Caco-2 (cell line): Measurements from ENCODE around the gene F8A1. TPM values are rescaled to one million over a fixed set of nuclear protein-coding genes. Genes with fewer than 3 reads are reported as not detected.
"Not testable (repeated sequence)": the region's sequence is repeated elsewhere in the genome, so short reads cannot be mapped to it uniquely, and the experiment has no call there.

Source experiments
- BruUV-seq: library from RNA; stranded (reverse); fragments of 400-500 nt; replicated peaks from 2 replicates; lab custom pipeline; 2021; lab: Mats Ljungman, UMichigan
- CTCF ChIA-PET: fragments of 300-600 bp; sonication (Branson Sonifier 250); formaldehyde crosslinking; loops from one replicate; lab custom pipeline; 2022; ENCODE audit warnings: antibody characterized with exemption; lab: Charles Lee
- POLR2A ChIA-PET: fragments of 300-600 bp; sonication (Branson Sonifier 250); formaldehyde crosslinking; loops from one replicate; lab custom pipeline; 2022; ENCODE audit warnings: antibody characterized with exemption; lab: Charles Lee
- DNase-seq, 2 experiments: peaks; one replicate each; pipeline versions ENCODE4 v3.0.0 to v3.0.0-alpha.2; 2020 to 2022
- H3K27me3 ChIP-seq: replicated peaks from 2 replicates; pipeline ENCODE4 v1.6.0; 2011; ENCODE audit warnings: low read length; ENCODE audit not compliant: control insufficient read depth, insufficient read depth
- H3K36me3 ChIP-seq: 2 replicates; pipeline ENCODE4 v1.5.1; 2011; ENCODE audit warnings: low read length; ENCODE audit not compliant: control insufficient read depth, insufficient read depth
- H3K4me1 ChIP-seq: fragments of 250-450 bp; sonication (Bioruptor Pico); 2 replicates; pipeline ENCODE4 v1.5.1; 2020; ENCODE audit warnings: mild to moderate bottlenecking
- H3K4me3 ChIP-seq: 2 replicates; pipeline ENCODE4 v1.5.1; 2011; ENCODE audit warnings: low read depth, mild to moderate bottlenecking, control low read depth, low read length
- H3K9me3 ChIP-seq: fragments of 250-450 bp; sonication (Bioruptor Pico); 2 replicates; pipeline ENCODE4 v1.5.1; 2020; ENCODE audit warnings: mild to moderate bottlenecking, moderate library complexity
- H3K27ac Mint-ChIP-seq: one replicate; pipeline ENCODE4 v1.8.0; 2022; ENCODE audit warnings: mixed read lengths; ENCODE audit not compliant: unreplicated experiment
- H3K27me3 Mint-ChIP-seq: one replicate; pipeline ENCODE4 v1.8.0; 2022; ENCODE audit warnings: mixed read lengths; ENCODE audit not compliant: insufficient read depth, unreplicated experiment
- H3K36me3 Mint-ChIP-seq: one replicate; pipeline ENCODE4 v1.8.0; 2022; ENCODE audit warnings: mild to moderate bottlenecking, mixed read lengths; ENCODE audit not compliant: insufficient read depth, unreplicated experiment
- H3K4me1 Mint-ChIP-seq: one replicate; pipeline ENCODE4 v1.8.0; 2022; ENCODE audit warnings: low read depth, mixed read lengths; ENCODE audit not compliant: unreplicated experiment
- H3K4me3 Mint-ChIP-seq: one replicate; pipeline ENCODE4 v1.8.0; 2022; ENCODE audit warnings: mild to moderate bottlenecking, moderate library complexity, mixed read lengths; ENCODE audit not compliant: unreplicated experiment
- H3K9me3 Mint-ChIP-seq: one replicate; pipeline ENCODE4 v1.8.0; 2022; ENCODE audit warnings: mixed read lengths; ENCODE audit not compliant: unreplicated experiment
- CTCF ChIP-seq, 2 experiments: fragments of 200-600 bp in 1 of 2; IDR thresholded peaks; 1 replicate in 1 of 2; 2 replicates in 1 of 2; pipeline versions ENCODE4 v1.5.1 to v1.8.0; 2011 to 2022; ENCODE audit warnings: antibody characterized with exemption in 1 of 2, control low read depth in 1 of 2, inconsistent platforms in 1 of 2, low read depth in 1 of 2, low read length in 1 of 2, mild to moderate bottlenecking in 1 of 2, moderate library complexity in 1 of 2; ENCODE audit not compliant: insufficient read depth in 1 of 2, severe bottlenecking in 1 of 2, unreplicated experiment in 1 of 2
- intact Hi-C: fragments of 100-400 bp; cut with micrococcal nuclease; formaldehyde crosslinking; loops from one replicate; pipeline ENCODE4 v1.10.0; 2022; ENCODE audit not compliant: unreplicated experiment
- microRNA-seq: library from miRNA; unstranded; fragments of <30 nt; microRNA quantifications from one replicate; pipeline ENCODE4 v1.2.0, GENCODE V29; 2022
- total RNA-seq: library from RNA; stranded (reverse); gene quantifications from 2 replicates; pipeline ENCODE4 v1.2.3, GENCODE V29; 2022

F8A1 gene
- total RNA-seq, 1 experiment from 2014 or later: 27.2 TPM

DNA sequence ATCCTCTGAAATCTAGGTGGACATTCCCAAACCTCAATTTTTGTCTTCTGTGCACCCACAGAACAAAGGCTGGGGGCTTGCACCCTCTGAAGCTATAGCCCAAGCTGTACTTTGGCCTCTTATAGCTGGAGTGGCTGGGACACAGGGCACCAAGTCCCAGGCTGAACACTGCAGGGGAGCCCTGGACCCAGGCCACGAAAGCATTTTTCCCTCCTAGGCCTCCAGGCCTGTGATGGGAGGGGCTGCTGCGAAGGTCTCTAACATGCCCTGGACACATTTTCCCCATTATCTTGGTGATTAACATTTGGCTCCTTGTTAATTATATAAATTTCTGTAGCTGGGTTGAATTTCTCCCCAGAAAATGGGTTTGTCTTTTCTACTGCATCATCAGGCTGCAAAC is 27.9 kb downstream of the F8A1 start:
- no peak overlapping the region for H3K27ac Mint-ChIP-seq
- ChIA-PET POLR2A (no interaction called here), CTCF (no interaction called here)
- no peak for DNase-seq
- no peaks in the 10 kb centered on the region for H3K9me3 Mint-ChIP-seq
- no peaks in the 10 kb centered on the region for H3K36me3 ChIP-seq
- no peaks in the 10 kb centered on the region for H3K27me3 Mint-ChIP-seq
- H3K36me3 Mint-ChIP-seq: no peaks in the 10 kb centered on the region
- H3K4me3 ChIP-seq: no peak overlapping the region
- no peaks in the 10 kb centered on the region for H3K4me1 ChIP-seq
- TF ChIP-seq CTCF (IDR thresholded peaks at IDR 0.05; ENCODE audit: insufficient read depth in 1 of 2, low read depth in 1 of 2, low read length in 1 of 2, severe bottlenecking in 1 of 2, unreplicated experiment in 1 of 2): no peak
- no peaks in the 10 kb centered on the region for H3K4me1 Mint-ChIP-seq
- no peaks in the 10 kb centered on the region for H3K9me3 ChIP-seq
- no peaks in the 10 kb centered on the region for H3K27me3 ChIP-seq
- intact Hi-C loops: loop anchor here (10.0 kb wide), 1 partner anchor 231 kb away; no protein-coding TSS in a partner anchor
- no peak overlapping the region for H3K4me3 Mint-ChIP-seq
- no TSS peak for BruUV-seq

DNA sequence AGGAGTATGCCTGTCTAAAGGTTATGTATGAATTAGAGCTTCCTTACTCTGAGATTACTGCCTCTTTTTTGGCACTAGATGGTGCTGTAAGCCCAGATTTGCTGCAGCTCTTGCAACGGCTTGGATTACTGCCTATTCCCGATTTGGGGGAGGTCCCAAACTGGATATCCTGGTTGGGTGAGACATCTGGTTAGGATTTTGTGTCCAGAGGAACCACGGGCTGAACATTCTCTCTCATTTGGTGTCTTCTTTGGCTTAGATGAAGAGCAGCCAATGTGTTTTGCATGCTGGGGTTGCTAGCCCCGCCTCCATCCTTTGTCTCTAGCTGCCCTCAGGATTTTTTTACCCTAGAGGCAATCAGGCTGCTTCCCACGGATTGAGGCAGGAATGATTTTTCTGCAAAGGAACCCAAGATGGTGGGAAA is 31.9 kb downstream of the F8A1 start:
- Mint-ChIP-seq H3K9me3 (no peaks in the 10 kb centered on the region), H3K4me1 (no peaks in the 10 kb centered on the region), H3K27me3 (peaks cover 5% of the 10 kb centered on the region), H3K27ac (no peak overlapping the region), H3K4me3 (peak overlapping the region; percentile 59), H3K36me3 (no peaks in the 10 kb centered on the region)
- no TSS peak for BruUV-seq
- POLR2A ChIA-PET: no interaction called here
- H3K27me3 ChIP-seq: no peaks in the 10 kb centered on the region
- H3K36me3 ChIP-seq: no peaks in the 10 kb centered on the region
- peak; percentile 50 to 54 for DNase-seq
- H3K4me1 ChIP-seq: no peaks in the 10 kb centered on the region
- TF ChIP-seq CTCF (IDR thresholded peaks at IDR 0.05; ENCODE audit: insufficient read depth in 1 of 2, low read depth in 1 of 2, low read length in 1 of 2, severe bottlenecking in 1 of 2, unreplicated experiment in 1 of 2): peak; percentile 36 to 63
- CTCF ChIA-PET: interaction anchor here (0.6 to 1.3 kb wide), 8 partner anchors 16 to 299 kb away, joined by 3 to 7 read pairs (median 4); partner anchors contain the start of genes DKC1, FUNDC2 and VBP1
- no peaks in the 10 kb centered on the region for H3K9me3 ChIP-seq
- intact Hi-C loops: loop anchor here (1.0 to 10.0 kb wide), 3 partner anchors 63 to 227 kb away; no protein-coding TSS in a partner anchor
- H3K4me3 ChIP-seq: no peak overlapping the region

DNA sequence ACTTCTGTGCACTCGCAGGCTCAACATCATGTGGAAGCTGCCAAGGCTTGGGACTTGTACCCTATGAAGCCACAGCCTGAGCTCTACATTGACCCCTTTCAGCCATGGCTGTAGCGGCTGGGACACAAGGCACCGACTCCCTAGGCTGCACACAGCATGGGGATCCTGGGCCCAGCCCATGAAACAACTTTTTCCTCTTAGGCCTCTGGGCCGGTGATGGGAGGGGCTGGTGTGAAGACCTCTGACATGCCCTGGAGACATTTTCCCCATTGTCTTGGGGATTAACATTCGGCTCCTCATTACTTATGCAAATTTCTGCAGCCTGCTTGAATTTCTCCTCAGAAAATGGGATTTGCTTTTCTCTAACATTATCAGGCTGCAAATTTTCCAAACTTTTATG is 38.6 kb downstream of the F8A1 start:
- intact Hi-C loops, H3K4me3 Mint-ChIP-seq, H3K36me3 Mint-ChIP-seq, H3K9me3 Mint-ChIP-seq, H3K27me3 ChIP-seq, H3K4me1 Mint-ChIP-seq, DNase-seq, H3K4me1 ChIP-seq, H3K36me3 ChIP-seq, H3K9me3 ChIP-seq, H3K27ac Mint-ChIP-seq, POLR2A ChIA-PET, CTCF ChIA-PET, BruUV-seq, H3K4me3 ChIP-seq: not testable (repeated sequence)
- peaks cover 16% of the 10 kb centered on the region for H3K27me3 Mint-ChIP-seq

Small RNA genes lying within 50 kb of the gene (microRNA-seq; reads per million reads assigned to microRNA genes)
- gene MIR1184-1: not detected

Other genes starting within 250 kb of the F8A1 start
- gene CTAG2, start 232.8 kb upstream of the F8A1 start, total RNA-seq: not detected in 2 replicates
- not detected in 2 replicates for gene GAB3, start 135.3 kb upstream of the F8A1 start, total RNA-seq
- 106 and 107 TPM in 2 replicates for gene DKC1, start 123.5 kb upstream of the F8A1 start, total RNA-seq
- gene MPP1, start 80.9 kb upstream of the F8A1 start, total RNA-seq: 26.6 and 27.0 TPM in 2 replicates
- not detected in 2 replicates for gene SMIM9, start 51.7 kb upstream of the F8A1 start, total RNA-seq
- 0.20 and 0.32 TPM in 2 replicates for gene F8, start 136.4 kb downstream of the F8A1 start, total RNA-seq
- 47.3 and 52.9 TPM in 2 replicates for gene FUNDC2, start 140.5 kb downstream of the F8A1 start, total RNA-seq
- 1.7 and 1.8 TPM in 2 replicates for gene CMC4, start 184.8 kb downstream of the F8A1 start, total RNA-seq
- gene MTCP1, start 184.8 kb downstream of the F8A1 start, total RNA-seq: 11.3 and 11.7 TPM in 2 replicates
- gene BRCC3, start 185.2 kb downstream of the F8A1 start, total RNA-seq: 30.4 and 32.3 TPM in 2 replicates